Stimulated activated CD8-positive, alpha-beta memory T cell treated with anti-CD3 and anti-CD28 coated beads, Interleukin-12 subunit alpha, Interleukin-12 subunit beta, amount 100 ng/mL, for 1 hour (primary cell): Measurements from ENCODE around the gene TCF4.

Experiments used
- DNase-seq: peaks from one replicate; pipeline ENCODE4 v3.0.0-alpha.2; 2020; ENCODE audit warnings: low read depth

TCF4 gene

DNA sequence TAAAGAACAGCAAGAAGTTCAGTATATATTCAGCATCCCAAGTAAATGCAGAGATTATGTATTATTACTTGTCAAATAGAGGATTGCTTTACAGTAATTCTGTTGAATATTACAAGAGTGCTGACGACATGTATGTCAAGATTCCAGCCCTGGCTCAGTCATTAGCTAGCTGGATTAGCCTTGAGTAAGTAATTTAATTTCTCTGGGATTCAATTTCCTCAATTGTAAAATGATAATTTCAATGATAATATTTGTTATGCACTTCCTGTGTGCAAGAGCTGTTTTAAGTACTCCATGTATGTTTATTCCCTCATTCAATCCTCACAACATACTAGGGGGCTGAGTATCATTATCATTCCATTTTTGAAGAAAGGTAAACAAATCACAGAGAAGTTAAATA is 44.0 kb downstream of the TCF4 start:
- no peak for DNase-seq

DNA sequence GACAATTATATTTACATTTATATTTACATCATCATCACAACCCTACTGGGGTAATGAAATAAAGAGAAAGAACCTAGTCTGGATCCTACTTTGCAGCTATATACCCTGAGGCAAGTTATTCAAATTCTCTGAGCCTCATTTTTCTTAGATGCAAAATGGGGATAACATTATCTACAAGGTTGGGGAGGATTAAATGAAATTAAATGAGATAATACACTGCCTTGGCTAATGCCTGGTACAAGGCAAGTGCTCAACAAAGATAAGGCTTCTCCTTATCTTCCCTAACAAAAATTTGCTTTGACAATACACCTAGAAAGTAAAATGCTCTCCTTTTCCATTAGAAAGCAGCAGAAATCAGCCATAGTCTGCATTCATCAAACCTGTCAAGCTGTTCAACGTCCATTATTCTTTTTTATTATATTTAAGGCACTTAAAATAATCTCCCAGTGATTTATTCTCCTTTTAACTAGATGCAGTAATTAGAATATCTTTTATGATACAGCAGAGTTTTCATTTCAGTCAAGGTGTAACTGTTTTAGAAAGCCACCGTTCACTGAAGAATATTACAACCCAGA is 44.8 kb downstream of the TCF4 start:
- no peak for DNase-seq

DNA sequence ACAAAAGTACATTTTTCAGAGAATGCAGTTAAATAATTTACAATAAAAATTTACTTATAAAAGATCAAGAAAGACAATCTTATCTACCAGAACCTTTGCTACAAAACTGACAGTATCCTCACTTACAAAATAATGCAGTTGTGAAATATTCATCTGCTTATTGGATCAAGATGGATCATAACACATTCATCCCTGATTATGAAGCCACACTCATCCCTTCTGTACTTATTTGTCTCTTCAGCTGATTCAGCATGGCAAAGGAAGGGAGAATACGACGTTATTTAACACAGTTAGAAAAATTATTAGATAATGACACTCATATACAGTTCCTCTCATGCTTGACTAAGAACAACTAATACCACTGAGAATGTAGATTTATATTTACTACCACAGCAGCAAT is 46.4 kb downstream of the TCF4 start:
- no peak for DNase-seq

DNA sequence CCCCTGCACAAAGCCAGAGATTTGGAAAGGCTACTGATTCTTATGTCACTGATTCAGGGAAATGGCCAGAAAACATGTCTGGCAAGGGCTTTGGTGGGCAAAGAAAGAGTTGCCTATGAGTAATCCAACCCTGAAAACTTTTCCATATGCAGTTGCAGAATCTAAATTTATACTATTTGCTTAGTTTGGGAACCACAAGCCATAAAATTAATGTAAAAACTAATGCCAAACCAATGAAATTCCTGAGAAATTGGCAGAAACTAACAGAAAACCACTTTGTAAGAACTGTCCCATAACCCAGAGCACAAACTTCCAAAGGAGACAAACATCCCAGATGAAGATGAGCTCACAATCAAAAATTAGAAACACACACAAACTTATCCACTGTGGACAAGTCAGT is 48.8 kb downstream of the TCF4 start:
- no peak for DNase-seq

DNA sequence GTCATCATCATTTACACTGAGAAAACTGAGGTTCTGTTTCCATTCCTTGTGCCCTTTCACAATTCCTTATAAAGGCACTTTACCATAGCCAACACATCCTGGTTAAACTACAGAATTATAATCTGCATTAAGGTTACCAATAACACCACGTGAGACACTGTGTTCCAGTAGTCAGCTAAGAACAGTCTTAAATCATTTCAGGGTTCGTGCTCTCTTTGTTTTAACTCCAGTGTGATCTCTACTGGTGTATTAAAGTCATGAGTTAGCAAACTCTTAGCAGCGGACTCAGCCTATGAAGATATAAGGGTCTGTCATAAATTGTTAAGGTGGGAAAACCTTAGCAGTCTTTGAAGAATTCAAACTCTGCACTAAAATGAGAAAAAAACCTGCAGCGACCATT is 53.0 kb downstream of the TCF4 start:
- DNase-seq, result no peak

DNA sequence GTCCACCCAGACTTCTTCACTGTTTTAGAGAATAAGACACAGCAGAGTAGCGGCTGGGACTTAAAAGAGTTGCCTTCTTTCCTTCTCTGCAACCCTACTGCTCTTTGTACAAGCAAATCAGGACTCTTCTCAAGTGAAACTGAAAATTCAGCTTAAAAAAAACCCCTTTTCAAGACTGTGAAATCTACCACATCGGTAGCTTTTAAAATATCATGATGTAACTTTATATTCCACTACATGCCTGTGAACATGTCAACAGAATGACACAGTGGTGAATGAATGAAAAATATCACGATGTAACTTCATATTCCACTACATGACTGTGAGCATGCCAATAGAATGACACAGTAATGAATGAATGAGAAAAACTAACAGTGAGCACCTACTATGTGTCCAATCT is 53.4 kb downstream of the TCF4 start:
- no peak for DNase-seq

DNA sequence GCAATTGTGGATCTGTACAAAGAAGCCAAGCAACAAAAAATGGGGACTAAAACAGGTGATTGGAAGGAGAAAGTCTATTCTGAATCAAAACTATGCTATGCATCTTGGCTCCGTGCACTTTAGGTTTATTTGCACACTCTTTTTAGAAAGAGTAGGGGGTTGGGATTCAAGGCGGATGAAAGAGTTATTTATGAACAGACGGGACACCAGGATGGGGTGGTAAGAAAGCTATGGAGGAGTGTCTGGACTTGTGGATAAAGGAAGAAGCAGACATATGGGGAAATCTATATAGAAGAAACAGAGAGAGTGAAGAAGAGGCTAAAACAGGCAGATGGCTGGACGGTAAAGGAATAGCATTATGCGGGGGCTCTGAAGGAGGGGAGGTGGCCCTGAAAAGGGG is 57.8 kb downstream of the TCF4 start:
- no peak for DNase-seq

DNA sequence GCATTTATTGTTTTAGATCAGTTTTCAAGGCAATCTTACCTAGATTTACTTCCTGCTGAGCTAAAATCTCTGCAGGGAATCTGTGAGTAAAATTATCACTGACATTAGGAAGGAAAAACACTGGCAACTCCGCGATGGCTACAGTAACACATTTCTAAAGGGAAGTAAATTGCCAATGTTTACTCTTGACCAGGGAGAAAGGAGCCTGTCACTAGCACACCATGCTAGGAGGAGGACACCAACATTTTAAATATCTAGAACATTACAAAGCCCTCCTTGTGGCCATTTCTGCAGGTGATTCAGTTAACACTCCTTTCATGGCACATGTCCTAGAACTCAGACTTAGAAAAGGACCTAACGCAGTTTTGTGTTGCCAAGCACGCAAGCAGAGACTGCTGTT is 58.4 kb downstream of the TCF4 start:
- DNase-seq, result no peak

DNA sequence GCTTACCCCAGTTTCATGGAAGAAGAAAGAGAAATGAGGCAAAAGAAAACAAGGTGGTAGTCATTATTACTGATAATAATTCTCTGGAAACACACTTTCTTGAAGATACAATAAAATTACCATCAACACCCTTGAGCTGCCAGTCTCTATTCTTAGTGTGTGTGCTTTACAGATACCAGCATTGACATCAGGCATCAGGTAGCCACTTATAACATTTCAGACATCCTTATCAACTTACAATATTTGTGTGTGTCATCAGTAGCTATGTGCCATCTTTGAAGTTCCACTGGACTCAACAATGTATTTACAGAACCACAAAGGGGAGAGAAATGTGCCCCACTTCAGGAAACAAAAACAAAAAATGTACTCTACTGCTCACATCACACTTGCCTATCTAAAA is 62.1 kb downstream of the TCF4 start:
- DNase-seq, result no peak

DNA sequence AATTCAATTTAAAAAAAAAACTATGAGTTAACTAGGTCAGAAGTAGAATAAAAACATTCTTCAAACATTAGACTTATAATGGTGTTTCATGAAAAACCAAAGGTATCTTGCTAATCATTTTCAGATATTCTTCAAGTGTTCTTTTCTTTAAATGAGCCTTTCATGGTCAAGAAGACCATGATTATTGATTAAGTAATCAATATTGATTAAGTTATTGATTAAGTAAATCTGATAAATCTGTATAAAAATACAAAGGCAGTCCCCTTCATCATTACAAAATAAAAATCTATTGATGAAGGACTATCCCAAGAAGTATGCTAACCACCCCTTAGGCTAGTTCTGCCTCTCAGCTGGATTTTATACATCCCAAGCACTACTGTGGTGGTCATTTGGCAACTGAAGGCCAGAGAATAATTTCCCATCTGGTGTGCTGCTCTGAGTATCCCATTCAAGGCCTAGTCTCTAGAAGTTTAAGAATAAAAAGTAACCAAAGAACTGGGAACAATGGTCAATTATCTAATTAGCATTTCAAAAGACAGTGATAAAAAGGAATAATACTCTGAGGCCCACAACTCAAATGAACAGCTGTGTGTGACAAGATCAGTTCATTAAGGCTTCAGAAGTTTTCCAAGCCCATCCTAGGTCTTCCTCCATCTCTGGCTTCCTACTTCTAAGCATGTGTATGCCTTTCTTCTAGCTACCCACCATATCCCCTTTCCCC is 63.5 kb downstream of the TCF4 start:
- DNase-seq, result no peak

DNA sequence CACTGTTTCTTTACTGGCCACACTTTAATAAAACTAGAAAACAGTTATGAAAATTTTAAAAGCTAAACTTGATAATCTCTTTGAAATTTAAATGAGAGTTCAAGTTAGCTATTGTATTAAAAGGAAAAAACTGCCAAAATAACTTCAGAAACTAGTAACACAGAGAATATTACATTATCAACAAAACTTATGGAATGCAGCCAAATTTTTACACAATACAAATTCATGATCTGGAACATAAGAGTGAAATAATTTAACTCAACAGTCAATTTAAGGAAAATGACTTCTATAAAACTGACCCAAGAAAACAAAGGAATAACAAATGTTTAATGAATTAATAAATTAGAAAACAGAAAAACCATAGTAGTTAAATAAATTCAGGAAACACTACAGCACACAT is 65.0 kb downstream of the TCF4 start:
- no peak for DNase-seq

DNA sequence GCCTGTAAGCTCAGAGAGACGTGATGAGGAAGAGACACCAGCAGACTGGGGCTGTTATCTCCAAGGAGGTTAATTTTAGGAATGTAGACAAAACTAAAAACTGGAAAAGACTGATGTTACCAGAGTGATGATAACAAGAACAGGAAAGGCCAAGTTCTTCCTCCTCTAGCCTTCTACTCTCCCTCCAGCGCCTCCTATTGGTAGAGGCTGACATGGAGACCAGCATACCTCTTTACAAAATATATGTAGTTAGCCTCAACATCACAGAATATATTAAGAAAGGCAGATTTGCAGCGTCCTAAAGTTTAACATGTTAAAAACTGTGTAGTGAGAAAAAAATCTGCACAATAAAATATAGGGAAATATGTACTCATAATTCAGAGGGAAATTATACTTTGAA is 66.0 kb downstream of the TCF4 start:
- no peak for DNase-seq

DNA sequence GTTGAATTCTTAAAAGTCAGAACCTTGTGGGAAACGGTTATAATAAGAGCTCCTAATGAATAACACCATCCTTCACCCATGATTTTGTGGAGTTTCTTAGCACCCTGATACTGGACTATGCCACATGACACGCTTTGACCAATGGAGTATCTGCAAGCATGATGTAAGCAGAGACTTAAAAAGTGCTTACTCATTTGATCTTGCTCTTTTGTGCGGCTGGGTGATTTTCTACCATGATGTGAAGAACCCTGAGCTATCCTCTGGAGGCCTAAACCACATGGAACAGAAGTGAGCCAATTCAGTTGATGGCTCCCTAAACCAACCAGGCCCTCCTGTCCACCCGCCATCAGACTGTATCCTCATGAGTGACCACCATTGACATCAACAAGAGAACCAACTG is 70.9 kb downstream of the TCF4 start:
- DNase-seq, result no peak

DNA sequence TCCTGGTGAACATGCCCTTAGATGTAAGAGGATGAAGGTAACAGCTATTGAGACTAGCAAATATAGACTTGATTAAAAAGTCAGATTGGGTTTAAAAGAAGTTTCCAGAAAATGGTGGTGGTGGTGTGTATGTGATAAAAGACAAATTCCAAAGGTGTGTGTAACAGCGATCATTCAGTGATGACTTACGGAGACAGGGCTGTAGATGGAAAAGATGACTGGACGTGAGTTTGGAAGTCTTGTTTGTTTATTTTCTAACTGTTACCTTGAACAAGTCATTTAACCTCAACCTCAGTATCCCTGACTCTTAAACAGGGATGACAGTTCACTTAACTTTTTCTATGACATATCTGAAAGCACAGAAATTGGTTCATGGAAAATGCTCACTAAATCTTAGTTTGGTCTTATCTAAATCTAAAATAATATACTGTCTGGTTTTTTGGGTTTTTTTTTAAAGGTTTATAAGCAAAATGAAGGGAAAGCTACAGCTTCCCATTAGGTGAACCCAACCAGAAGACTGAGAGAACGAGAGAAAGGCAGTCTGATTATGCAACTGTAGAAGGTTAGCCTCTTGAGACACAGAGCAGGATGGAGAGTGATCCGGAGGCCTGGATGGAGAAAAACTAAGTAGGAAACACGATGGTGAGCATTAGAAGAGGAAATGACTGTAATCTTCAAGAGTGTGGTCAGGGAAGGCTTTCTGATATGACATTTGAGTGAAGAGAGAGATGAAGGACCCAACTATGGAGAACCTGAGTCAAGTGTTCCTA is 71.9 kb downstream of the TCF4 start:
- no peak for DNase-seq

DNA sequence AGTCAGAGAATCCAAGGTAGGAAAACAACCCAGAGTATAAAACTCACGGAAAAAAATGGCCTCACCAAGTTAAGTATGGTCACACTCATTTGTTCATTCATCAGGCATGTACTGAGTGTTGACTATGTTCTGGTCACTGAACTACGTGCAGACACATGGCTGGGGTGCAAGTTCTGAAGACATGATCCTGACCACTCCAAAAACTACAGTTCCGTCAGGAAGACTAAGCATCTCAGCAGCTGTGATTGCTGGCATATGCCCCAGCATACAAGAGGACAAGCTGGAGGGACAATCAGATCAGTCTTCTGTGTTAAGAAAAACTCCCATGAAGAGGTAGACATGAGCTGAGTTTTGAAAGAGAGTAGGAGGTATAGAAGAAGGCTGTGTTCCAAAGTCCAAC is 72.8 kb downstream of the TCF4 start:
- no peak for DNase-seq

DNA sequence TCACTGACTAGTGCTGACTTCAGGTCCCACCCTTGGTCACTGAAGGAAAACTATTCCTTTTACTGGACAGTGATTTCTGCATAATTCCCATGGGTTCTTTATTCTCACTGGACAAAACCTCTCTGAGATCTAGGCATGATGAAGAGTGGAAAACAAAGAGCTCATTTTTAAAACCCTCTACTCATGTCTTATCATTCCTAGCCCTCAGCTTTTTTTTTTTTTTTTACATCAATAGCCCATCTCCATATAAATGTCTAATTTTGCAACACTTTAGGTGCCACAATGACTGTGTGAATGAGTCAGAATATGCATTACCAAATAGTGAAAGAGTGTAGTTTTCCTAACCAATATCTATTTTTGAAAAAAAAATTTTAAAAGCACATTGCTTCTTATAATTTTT is 74.8 kb downstream of the TCF4 start:
- DNase-seq, result no peak

DNA sequence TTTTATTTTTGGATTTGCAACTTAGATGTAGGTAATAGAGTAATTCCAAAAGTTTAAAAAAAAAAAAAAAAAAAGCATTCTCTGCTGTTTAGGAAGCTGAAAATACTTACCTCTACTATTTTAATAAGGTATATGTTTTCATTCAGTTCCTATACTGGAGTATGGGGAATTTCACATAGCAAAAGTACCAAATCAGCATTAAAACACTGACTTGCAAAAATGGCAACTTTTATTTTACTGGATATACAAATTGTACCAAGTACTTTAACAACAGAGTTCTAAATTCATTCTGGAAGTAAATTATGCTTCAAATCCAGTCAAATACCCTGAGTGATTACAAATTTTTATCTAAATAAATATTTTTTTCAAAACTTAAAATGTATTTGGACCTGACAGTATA is 76.7 kb downstream of the TCF4 start:
- DNase-seq, result no peak

DNA sequence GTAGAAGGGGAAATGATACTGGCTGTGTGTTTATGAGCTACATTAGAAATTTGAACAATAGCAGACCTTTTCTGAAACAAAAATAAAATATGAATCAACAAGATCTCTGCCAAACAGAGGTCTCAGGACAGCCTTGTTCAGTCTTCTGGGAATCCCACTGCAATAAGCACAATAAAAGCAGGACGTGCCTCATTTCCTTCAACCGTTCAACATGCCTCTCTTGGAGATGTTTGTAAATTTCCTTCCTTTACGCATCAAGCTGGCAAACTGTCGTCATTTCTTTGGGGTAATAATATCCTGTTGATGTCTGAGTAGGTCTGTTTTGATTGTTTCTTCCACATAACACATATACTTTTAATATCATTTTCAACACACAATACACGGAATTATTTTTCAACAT is 77.2 kb downstream of the TCF4 start:
- no peak for DNase-seq

DNA sequence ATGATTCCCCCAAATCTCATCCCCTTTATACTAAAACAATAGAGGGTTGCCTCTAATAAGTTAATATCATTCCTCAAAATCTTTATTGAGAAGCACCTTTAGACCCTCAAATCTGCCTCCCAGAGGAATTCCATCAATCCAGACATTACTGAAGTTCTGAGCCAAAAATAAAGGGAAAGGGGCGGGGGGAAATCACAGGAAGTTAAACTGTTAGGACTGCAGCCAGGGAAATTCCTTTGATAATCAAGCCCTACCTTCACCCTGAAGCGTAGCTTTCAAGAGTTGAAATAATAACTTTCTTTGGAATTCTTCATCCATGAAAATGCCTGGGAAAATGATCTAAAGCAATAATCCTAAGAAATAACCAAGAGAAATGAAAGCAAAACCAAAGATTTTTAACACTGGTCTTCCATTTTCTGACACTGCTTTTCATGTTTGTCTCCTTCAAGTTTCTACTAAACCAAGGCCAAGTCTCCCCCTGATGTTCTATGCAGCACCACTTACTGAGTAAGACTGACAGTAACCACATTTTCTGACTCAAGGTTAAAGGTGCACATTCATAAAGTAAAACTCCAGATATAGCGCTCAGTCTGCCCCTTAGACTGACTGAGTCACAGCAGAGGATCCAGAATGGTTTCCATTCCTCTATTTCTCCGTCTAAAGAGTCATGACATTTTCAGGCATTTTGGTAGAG is 78.2 kb downstream of the TCF4 start:
- no peak for DNase-seq

DNA sequence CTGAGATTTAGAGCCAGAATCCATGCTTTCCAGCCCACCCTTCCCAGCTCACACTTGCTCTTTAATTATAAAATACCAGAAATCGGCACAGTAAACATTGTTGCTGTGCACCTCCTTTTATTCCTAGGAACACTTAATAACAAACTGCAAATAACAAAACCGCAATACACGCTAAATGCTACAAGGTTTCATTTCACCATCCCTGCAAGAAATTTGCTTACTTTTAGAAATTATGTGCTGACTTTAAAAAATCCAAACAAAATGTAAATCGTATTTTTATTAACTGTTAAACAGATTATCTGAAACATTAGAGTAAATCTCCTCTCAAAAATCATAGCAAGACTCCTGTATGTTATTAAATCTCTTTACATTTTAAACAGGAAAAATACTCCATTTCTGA is 79.3 kb downstream of the TCF4 start:
- DNase-seq, result no peak

DNA sequence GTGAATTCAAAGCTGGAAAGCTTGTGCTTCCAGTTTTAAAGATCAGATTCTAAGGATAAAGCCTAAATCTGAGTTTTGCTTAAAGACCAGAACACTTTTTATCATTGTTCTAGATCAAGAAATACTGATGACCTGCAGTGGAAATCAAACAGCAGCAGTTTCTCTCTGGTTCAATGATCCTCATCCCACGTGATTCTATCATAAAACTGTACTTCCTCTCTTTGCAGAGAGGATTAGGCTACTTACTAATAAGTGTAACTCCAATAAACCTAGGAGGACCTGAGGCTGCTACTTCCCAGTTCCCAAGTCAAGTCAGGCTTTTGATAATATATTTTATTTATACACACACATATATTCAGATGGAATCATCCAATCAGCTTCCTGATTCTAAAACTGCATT is 81.9 kb downstream of the TCF4 start:
- no peak for DNase-seq

DNA sequence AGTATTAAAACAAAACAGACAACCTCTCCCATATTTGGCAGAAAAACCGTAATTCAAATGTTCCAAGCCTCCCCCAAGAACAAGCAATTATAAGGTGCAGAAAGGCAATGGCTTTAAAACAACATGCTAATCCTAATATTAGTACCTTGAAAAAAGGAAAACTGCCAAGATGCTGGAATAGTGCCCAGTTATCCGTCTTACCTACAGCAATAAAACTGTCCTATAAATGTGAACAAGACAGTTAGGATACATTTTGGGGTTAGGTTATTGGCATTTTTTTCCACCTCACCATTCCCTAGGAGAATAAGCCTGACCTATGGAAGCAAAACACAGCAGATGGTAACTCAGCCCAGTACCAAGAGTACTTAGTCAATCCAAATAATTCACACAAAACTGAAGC is 83.2 kb downstream of the TCF4 start:
- DNase-seq, result no peak
